ENCODE measurements around the gene CSRP1.

DNA sequence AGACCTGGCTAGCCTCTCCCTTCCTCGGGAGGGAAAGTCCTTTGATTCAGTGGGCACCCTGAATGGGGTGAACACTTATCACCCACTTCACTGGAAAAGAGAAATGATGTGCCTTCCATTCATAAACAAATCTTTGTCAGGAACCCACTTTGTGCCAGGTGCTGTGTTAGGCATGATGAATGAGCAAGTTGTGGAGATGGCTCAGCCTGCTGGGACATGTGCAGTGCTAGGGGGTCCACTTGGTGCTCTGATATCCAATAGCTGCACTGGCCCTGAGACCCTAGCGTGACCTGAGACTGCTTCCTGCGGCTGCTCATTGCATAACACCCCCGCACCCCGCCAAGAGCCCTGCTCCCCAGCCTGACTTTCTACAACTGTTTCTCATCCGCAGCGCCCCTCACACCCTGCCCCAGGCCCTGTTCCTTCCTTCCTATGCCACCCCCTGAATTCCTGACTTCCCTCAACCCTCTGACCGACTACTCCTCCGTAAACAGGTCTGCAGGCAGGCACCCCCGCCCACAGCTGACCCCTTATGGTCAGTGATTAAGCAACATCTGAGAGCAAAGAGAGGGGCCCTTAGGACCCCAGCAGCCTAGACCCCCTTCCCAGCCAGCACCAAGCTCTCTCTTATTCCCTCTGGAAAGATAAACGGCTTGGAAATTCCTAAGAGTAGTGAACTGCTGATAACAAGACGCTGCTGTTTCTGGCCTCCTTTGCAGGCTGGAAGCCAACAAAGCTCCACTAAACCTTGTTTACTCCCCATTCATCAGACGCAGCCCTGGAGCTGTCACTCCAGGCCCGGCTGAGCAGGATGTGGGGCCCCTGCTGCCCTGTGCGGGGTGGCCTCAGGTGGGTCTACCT is 12.9 kb downstream of the CSRP1 start:
- TF ChIP-seq CTCF (conservative IDR thresholded peaks at IDR 0.05; ENCODE audit: low read length) (no peak), EZH2phosphoT487 (IDR thresholded peaks at IDR 0.05; ENCODE audit: borderline replicate concordance, low read depth, low read length) (no peak)
